ENCODE measurements around the gene C12orf42. TPM values are rescaled to one million over a fixed set of nuclear protein-coding genes. Genes with fewer than 3 reads are reported as not detected.

Gene C12orf42
- total and polyA plus RNA-seq, 2 of the 4 experiments (the other 2 are of a cell fraction), result not detected

- Histone ChIP-seq H3K9me1 (ENCODE audit: insufficient read depth, low read length) (no peaks in the 10 kb centered on the region), H2AK9ac (replicated peaks; ENCODE audit: low read depth, low read length, poor library complexity) (no peak overlapping the region), H3K56ac (ENCODE audit: extremely low read depth, insufficient read depth, low read length) (no peak overlapping the region), H3K9me3 (ENCODE audit: control insufficient read depth, insufficient read depth, low read length) (peaks cover 2% of the 10 kb centered on the region; the same call in 1 of the 2 replicates), H3K4ac (ENCODE audit: low read depth, low read length) (no peak overlapping the region), H3K27me3 (ENCODE audit: control insufficient read depth, insufficient read depth, low read length) (no peaks in the 10 kb centered on the region), H3K4me1 (ENCODE audit: control insufficient read depth, insufficient read depth, low read length) (no peaks in the 10 kb centered on the region), H3K23ac (ENCODE audit: low read depth, low read length) (no peak overlapping the region), H3K18ac (ENCODE audit: low read depth, low read length) (no peak overlapping the region), H3K79me1 (ENCODE audit: low read depth in 1 of 2, low read length in 2 of 2) (no peaks in the 10 kb centered on the region), H2BK20ac (ENCODE audit: low read depth, low read length) (no peak overlapping the region), H4K5ac (ENCODE audit: low read depth, low read length) (no peak overlapping the region), H3K27ac (ENCODE audit: insufficient read depth, low read length) (no peak overlapping the region), H3K14ac (replicated peaks; ENCODE audit: low read depth, low read length) (no peak overlapping the region), H2BK15ac (ENCODE audit: low read depth, low read length) (no peak overlapping the region), H4K91ac (ENCODE audit: insufficient read depth, low read depth, low read length) (no peak overlapping the region), H2BK120ac (ENCODE audit: low read depth, low read length) (no peak overlapping the region), H4K20me1 (ENCODE audit: insufficient read depth, low read length) (no peaks in the 10 kb centered on the region), H2AFZ (replicated peaks; ENCODE audit: low read length, poor library complexity) (no peak overlapping the region), H3K36me3 (ENCODE audit: control insufficient read depth, insufficient read depth, low read length) (no peaks in the 10 kb centered on the region), H3K4me3 (ENCODE audit: insufficient read depth, low read depth, low read length) (no peak overlapping the region), H2BK5ac (ENCODE audit: low read depth, low read length, poor library complexity, severe bottlenecking) (no peak overlapping the region), H3K9ac (ENCODE audit: low read depth, low read length) (no peak overlapping the region), H3K4me2 (ENCODE audit: low read depth, low read length) (no peak overlapping the region), H4K8ac (ENCODE audit: low read depth in 2 of 2, low read length in 2 of 2) (no peak overlapping the region), H2AK5ac (ENCODE audit: low read depth, low read length) (no peak overlapping the region)
- POLR2A ChIA-PET (ENCODE audit: unreplicated experiment), result no interaction called here
- intact Hi-C loops (cut with micrococcal nuclease), result no loop called here
- no peak for ATAC-seq (ENCODE audit: low read depth)
- WGBS, 2 experiments (ENCODE audit: extremely low coverage in 2 of 2, insufficient read length in 1 of 2), result no CpG with 5 or more reads among the region's 2 CpGs
- TF ChIP-seq ELK1 (IDR thresholded peaks at IDR 0.05; ENCODE audit: borderline replicate concordance, low read depth, low read length) (no peak), FOS (IDR thresholded peaks at IDR 0.05; ENCODE audit: low read depth, low read length) (no peak), MAFK (IDR thresholded peaks at IDR 0.05; ENCODE audit: low read depth, low read length) (no peak), MXI1 (IDR thresholded peaks at IDR 0.05; ENCODE audit: borderline replicate concordance, low read depth, low read length) (no peak), RCOR1 (IDR thresholded peaks at IDR 0.05; ENCODE audit: insufficient replicate concordance, low read length) (no peak), RAD21 (IDR thresholded peaks at IDR 0.05; ENCODE audit: low read length) (no peak), CEBPB (IDR thresholded peaks at IDR 0.05; ENCODE audit: low read depth, low read length) (no peak), SMC3 (IDR thresholded peaks at IDR 0.05; ENCODE audit: low read depth, low read length) (no peak), BHLHE40 (IDR thresholded peaks at IDR 0.05; ENCODE audit: low read depth, low read length) (no peak), MAZ (IDR thresholded peaks at IDR 0.05; ENCODE audit: borderline replicate concordance, low read depth, low read length) (no peak), CHD1 (IDR thresholded peaks at IDR 0.05; ENCODE audit: low read depth, low read length) (no peak), USF2 (IDR thresholded peaks at IDR 0.05; ENCODE audit: low read depth, low read length) (no peak), NFE2L2 (IDR thresholded peaks at IDR 0.05; ENCODE audit: low read depth, low read length) (no peak), POLR2A (IDR thresholded peaks at IDR 0.05; ENCODE audit: low read depth, low read length) (no peak), RFX5 (IDR thresholded peaks at IDR 0.05; ENCODE audit: low read depth, low read length) (no peak), CTCF (conservative IDR thresholded peaks at IDR 0.05; ENCODE audit: low read depth, low read length) (no peak)
- CTCF ChIA-PET, result no interaction called here
- in situ Hi-C loops (cut with MboI; ENCODE audit: low sequenced_read_pairs), result no loop called here
- BruUV-seq (replicated peaks), result no TSS peak
- dilution Hi-C loops (cut with HindIII; ENCODE audit: low sequenced_read_pairs, unreplicated experiment), result no loop called here
- no peak for DNase-seq
Measured at GRCh38 chr12:103431950-103432349, 63.8 kb downstream of the C12orf42 start.

Measured in IMR-90 (cell line).